HG02870 (cell line): ENCODE measurements around the gene SMC4.

ENCODE experiments used
- ATAC-seq: cut with Tn5 transposase; IDR thresholded peaks from one replicate; pipeline ENCODE4 v1.9.1; 2021; ENCODE audit warnings: mild to moderate bottlenecking, moderate library complexity; ENCODE audit not compliant: unreplicated experiment

SMC4 gene

DNA sequence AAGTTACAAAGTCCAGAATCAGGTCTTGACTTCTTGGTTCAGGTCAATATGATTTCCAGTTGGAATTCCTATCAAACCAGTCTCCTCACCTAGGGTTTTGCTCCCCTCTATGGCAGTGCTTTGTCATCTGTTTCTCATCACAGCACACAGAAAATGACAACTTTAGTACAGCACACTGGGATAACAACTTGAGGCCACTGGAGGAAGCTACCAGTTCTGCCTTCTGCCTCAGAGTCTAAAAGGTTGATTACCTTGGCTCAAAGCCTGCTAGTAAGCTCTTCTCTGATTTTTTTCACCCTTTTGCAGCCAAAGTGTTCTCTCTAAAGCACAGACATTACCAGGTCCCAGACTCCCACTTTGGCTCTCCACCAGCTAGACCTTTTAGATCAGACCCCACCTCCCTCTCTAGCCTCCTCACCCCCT is 75.0 kb downstream of the SMC4 start:
- no peak for ATAC-seq

DNA sequence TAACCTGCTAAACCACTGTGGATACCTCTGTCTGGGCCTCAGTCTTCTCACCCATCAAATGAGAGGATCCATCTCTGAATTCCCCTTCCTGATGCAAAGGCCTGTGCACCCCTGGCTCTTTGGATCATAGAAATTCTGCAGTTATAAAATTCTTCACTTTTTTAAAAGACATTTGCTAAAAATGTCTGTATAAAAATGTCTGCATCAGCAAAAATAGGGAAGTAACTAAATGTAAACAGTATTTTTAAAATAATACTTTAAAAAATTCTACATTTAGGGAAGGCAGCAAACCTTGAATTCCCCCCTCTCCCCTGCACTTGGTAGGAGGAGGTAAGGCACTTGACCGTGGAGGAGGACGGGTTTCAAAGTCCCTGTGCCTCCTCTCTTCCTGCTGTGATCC is 75.7 kb downstream of the SMC4 start:
- no peak for ATAC-seq

DNA sequence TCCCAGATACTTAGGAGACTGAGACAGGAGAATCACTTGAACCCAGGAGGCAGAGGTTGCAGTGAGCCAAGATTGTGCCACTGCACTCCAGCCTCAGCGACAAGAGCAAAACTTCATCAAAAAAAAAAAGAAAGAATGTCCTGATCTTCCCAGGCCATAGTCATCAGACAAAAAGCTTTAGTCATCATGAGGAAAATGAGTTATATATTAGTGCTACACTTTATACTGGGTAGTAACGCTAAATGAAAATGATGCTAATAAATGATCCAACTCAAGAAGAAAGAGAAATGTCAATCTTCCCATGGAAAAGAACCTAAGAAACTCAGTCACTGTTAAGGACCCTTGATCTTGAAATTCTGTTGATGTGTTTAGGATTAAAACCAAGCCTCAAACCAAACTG is 76.4 kb downstream of the SMC4 start:
- ATAC-seq: no peak

GRCh38 chr3:160477750-160478149 is 78.3 kb downstream of the SMC4 start:
- no peak for ATAC-seq

DNA sequence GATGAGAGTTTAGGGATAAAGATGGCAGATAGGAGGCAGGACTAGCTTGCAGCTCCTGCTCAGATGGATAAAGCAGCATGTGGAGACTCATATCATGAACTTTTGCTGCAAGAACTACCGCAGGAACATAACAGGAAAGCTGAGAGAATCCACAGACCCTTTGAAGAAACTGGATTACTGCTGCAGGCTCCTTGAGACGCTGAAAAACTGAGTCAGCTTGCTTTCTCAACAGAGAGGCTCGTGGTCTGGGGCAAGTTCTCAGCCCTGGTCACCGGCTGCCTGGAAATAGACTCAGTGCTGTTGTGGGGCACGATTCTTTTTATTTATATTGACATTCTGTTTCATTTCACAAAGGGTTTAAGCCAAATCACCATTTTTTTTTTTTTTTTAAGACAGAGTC is 78.9 kb downstream of the SMC4 start:
- ATAC-seq: no peak

GRCh38 chr3:160479376-160479775 is 79.9 kb downstream of the SMC4 start:
- ATAC-seq: no peak

- no peak for ATAC-seq
Observed at GRCh38 chr3:160480931-160481330, 81.5 kb downstream of the SMC4 start.

GRCh38 chr3:160481856-160482255 is 82.4 kb downstream of the SMC4 start:
- no peak for ATAC-seq

- ATAC-seq: no peak
Observed at GRCh38 chr3:160482796-160483195, 83.3 kb downstream of the SMC4 start.
